GM19099 (cell line): ENCODE data around the gene CCDC78.

Experiments
- POLR2A ChIP-seq: IDR thresholded peaks from 3 replicates; pipeline ENCODE4 v1.6.1; 2011; ENCODE audit warnings: low read depth; ENCODE audit not compliant: insufficient read length; ENCODE audit errors: extremely low read depth

The CCDC78 gene

DNA sequence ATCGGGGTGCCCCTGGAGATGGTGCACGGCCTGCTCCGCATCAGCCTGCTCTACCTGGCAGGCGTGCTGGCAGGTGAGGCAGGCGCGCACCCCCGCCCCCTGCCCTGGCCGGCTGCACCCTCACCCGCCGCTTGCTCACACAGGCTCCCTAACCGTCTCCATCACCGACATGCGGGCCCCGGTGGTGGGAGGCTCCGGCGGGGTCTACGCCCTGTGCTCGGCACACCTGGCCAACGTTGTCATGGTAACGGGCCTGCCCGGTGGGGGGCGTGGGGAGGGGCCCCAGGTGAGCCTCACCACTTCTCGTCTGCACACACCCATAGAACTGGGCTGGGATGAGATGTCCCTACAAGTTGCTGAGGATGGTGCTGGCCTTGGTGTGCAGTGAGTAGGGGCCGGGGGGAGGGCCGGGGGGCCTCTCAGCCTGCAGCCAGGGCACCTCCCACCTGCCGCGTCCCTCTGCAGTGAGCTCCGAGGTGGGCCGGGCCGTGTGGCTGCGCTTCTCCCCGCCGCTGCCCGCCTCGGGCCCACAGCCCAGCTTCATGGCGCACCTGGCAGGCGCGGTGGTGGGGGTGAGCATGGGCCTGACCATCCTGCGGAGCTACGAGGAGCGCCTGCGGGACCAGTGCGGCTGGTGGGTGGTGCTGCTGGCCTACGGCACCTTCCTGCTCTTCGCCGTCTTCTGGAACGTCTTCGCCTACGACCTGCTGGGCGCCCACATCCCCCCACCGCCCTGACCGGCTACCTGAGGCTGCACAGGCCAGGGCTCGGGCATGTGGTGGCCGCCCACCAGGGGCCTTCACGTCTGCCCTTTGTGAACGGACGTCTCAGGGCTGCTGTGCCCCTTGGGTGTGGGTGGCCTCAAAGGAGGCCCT, 48.7 kb downstream of the CCDC78 start:
- no peak for TF ChIP-seq POLR2A

DNA sequence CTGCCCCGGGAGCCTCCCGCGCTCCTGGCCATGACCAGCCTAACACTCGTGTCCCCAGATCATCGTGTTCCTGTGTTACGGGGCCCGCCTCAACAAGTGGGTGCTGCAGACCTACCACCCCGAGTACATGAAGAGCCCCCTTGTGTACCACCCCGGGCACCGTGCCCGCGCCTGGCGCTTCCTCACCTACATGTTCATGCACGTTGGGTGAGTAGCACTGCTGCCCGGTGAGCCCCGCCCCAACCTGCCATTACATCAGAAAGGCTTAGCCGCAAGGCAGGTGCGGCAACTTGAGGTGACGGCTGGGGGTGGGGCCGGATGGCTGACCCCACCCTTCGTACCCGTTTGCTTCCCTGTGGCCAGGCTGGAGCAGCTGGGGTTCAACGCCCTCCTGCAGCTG, 49.3 kb downstream of the CCDC78 start:
- no peak for TF ChIP-seq POLR2A

DNA sequence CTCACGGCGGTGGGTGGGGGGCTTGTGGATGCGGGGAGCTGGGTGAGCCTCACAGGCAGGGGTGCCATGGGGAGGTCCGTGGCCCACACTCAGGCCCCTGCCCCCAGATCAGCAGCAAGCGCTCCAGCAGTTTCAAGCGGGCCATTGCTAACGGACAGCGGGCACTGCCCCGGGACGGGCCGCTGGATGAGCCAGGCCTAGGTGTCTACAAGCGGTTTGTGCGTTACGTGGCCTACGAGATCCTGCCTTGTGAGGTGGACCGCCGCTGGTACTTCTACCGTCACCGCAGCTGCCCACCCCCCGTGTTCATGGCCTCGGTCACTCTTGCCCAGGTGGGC, 49.7 kb downstream of the CCDC78 start:
- TF ChIP-seq POLR2A: no peak

DNA sequence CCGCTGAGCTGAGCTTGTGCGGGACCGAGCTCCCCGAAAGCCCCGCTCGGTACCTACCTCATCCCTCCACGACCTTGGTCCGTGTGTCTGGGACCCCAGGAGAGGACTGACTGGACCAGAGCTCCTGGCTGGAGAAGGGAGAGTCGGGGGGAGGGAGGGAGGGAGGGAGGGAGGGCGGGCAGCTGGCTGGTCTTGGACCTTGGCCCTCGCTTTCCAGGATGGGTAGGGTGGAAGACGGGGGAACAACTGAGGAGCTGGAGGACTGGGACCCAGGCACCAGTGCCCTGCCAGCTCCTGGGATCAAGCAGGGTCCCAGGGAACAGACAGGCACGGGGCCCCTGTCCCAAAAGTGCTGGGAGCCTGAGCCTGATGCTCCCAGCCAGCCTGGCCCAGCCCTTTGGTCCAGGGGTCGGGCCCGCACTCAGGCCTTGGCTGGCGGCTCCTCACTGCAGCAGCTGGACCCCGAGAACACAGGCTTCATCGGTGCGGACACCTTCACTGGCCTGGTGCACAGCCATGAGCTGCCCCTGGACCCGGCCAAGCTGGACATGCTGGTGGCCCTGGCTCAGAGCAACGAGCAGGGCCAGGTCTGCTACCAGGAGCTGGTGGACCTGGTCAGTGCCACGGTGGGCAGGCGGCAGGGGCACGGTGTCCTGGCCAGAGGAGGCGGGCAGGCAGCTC, 50.2 kb downstream of the CCDC78 start:
- no peak for TF ChIP-seq POLR2A

DNA sequence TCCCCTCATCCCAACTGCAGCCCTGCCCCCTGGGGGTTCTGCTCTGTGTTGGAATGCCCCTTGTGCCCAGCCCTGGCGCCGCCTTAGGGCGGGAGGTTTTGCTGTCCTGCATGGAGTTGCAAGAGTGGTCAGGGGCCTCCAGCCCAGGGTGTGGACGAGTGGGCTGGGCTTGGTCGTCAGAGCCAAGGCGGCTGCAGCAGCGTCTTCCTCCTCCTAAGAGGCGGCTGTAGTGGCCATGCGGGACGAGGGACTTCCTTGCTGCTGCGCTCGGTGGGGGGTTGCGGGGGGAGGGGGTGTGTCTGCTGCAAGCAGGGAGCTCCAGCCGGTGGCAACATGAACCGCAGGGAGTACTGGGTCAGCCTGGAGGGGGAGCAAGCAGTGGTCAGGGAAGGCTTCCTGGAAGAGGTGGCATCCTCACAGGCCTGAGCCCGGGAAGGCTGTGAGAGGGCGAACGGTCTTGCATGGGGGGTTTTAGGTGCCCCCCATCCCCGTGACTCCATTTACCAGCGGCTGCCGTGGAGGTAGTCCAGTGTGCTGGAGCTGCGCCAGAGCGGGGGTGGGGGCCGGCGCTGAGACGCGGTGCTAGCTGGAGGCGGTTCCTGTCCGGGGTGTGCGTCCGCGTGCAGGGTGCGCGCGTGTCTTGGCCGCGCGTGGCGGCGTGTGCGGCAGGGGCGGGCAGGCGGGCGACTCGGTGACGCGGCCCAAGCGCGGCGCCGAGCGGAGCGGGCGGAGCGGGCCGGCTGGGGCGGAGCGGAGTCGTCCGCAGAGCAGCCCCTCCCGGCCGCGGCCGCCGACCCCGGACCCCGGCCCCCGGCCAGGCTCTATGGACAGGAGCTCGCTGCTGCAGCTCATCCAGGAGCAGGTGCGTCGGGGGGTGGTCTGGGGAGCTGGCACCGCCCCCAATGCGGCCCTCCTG, 51.0 kb downstream of the CCDC78 start, which contains the start of gene RHBDL1:
Gene RHBDL1 (plus strand): TSS at position 704 of the 916 bp plus-strand sequence. CDS start 120 bp downstream, at position 824.
- TF ChIP-seq POLR2A: no peak

DNA sequence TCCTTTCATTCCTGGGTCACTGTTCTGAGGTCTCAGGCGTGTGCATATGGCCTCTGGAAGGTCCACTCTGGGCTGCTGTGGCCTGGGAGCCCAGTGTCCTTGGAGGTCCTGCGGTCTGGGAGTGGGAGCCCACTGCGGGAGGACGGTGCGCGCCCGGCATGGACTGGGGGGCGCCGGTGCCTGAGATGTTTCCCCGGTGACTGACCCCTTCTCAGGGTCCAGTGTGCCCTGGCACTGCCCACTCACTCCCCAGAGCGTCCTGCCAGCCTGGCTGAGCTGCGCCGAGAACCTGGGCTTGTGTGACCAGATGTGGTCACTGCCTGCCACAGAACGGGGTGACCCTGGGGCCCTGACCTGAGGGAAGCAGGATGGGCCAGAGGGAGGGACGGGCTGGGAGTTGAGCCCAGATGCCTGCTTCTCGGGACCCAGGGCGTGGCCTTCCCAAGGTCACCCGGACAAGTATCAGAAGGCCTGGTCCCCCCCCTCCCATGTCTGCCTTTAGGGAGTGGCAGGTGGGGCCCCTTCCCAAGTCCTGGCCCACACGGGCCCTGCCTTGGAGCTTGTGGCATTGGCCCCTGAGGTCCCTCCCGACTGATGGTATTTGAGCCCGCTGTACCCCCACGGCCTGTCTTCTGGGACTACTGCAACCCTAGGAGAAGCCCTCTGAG, 51.9 kb downstream of the CCDC78 start:
- TF ChIP-seq POLR2A: no peak

DNA sequence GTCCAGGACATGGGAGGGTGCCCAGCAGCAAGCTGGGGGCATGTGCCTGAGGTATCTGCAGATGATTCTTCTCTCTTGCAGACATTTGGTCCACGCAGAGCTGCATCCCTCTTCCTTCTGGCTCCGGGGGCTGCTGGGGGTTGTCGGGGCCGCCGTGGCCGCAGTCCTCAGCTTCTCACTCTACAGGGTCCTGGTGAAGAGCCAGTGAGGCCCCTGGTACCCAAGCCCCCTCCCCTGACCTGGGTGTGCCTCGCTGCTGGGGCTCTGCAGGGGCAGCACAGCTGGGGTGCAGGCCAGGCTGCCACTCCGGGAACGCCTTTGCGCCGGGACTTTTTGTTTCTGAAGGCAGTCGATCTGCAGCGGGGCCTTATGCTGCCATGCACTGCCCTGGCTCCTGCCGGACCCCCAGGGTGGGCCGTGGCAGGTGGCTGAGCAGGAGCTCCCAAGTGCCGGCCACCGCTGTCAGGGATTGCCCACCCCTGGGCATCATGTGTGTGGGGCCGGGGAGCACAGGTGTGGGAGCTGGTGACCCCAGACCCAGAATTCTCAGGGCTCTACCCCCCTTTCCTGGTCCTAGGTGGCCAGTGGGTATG, 52.7 kb downstream of the CCDC78 start:
- no peak for TF ChIP-seq POLR2A

DNA sequence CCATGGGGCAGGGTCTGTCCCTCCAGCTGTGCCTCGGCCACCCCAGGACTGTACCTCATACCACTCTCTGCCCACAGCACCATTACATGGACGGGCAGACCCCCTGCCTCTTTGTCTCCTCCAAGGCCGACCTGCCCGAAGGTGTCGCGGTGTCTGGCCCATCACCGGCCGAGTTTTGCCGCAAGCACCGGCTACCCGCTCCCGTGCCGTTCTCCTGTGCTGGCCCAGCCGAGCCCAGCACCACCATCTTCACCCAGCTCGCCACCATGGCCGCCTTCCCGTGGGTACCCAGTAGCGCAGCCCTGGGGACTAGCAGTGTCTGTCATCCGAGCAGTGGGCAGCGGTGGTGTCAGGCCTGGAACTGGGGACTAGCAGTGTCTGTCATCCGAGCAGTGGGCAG, 53.4 kb downstream of the CCDC78 start:
- no peak for TF ChIP-seq POLR2A
